GM19240 (cell line): ENCODE results near the gene PARVG.

Experiments used
- DNase-seq: peaks from one replicate; pipeline ENCODE4 v3.0.0; 2011; ENCODE audit warnings: low spot score; ENCODE audit not compliant: insufficient read length

PARVG gene

GRCh38 chr22:44242946-44243724 is 62.4 kb downstream of the PARVG start:
- no peak for DNase-seq

GRCh38 chr22:44243761-44244160 is 63.0 kb downstream of the PARVG start:
- DNase-seq, result no peak

DNA sequence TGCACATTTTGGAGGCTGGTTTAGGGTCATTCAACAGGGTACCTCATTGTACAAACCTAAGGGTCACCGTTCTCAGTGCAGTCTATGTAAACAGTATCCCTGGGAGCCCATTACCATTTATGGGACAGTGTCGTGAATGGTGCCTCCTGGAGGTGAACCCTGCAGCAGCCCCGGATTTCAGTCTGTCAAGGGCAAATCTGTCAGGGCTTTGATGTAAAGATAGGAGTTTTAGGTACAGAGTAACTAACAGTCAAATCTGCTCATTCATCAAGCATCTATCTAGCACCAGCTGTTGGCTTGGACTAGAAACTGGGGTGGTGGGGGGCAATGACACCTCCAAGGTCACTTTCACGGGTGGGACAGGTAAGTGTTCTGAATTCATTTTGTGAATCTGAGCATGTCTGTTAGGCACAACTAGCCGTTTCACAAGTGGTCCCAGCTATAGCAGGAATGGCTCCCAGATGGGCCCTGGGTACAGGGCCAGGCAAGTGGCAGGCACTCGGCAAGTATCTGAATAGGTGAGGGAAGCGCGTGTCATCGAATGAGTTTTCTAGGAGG is 63.6 kb downstream of the PARVG start:
- DNase-seq, result no peak

DNA sequence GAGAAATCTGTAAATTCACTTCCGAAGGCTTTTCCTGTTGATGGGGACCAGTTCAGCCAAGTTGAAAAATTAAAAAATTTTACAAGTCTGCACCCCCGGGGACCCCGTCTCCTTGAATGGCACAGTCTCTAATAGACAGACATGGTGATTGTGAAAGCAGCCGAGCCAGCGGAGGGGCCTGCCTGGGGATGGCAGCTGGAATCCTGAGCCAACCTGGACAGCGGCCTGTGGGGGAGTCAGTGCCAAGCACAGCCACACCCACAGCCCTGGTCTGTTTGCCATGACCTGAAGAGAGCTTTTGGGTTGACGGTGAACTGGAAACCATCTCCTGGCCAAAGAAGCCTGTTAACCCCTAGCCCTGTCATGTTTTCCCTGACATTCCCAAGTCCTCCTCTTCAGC is 64.7 kb downstream of the PARVG start:
- DNase-seq, result no peak

DNA sequence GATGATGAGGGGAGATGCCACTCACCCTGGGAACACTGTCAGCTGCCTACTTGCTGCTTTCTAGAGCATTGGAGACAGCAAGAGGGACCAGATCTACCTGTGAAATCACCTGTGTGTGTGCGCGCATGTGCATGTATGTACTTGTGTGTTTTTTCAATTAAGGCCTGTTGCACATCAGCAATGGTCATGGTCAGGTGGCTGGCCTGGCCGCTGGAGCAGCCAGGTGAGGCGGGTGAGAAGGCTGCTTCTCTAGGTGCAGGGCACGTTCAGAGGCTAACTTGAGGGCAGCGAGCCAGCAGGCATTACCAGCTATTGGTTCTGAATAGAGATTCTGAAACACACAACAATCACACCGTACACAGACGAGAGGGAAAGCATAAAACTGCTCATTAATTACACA is 65.1 kb downstream of the PARVG start:
- no peak for DNase-seq

DNA sequence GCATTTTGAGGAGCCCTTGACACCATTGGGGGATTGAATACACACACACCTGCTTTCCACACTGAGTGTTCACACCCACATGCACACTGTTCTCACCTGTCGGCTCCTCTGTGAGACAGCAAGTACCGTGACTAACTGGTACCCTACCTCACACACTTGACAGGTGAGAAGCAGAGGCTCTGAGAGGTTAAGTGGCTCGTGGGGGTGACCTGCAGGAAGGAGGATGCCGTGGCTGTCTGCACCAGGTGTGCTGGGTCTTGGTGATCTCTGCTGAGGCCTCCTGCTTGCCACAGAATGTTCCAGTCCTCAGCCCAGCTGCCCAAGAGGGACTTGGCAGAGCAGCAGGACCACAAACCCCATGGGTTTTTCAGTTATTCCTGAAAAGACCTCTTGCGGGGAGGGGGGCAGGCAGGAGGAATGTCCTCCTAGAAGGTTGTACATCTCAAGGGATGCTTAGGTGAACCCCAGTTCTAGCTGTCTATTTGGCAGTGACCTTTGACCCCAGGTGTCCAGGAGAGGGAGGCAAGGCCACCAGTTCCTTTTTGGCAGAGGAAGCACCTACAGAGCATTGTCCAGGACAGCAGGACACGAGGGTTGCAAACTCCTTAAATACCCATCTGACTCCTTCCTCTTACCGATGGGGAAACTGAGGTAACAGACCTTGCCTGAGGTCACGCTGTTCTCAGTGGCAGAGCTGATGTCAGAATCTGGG is 66.0 kb downstream of the PARVG start:
- no peak for DNase-seq

DNA sequence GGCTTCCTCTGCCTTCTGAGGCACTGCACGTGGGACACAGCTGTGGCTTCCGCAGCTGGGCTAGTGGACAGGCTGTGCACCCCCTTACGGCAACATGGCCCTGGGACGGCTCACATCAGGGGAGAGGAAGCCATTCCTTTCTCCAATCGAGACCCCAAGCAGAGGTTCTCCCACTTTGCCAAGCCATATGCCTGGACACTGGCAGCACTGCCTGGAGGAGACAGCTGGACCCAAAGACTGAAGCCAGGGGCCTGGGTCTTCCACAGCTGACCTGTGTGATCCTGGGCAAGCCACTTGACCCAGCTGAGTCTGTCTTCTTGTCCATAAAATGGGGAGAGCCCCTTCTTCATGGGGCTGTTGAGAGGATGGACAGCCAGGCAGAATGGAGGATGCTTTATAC is 66.6 kb downstream of the PARVG start:
- no peak for DNase-seq

- no peak for DNase-seq
These were observed 67.5 kb downstream of the PARVG start for GRCh38 chr22:44247923-44248892.

DNA sequence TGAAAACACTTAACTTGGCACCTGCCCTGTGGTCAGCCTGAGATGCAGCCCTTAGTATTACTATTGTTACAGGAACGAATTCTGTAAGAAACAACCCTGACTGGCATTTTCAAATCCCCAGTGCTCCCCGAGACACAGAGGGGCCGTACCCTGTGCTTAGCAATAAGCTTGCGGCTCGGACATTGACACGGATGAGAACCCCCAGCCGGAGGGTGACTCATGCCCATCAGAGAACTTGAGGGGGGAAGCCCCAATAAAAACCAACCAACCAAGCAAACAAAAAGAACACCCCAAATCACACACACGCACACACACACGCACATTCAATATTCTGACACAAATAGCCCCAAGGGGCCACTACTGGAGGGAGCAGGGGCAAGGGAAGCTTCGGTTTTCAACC is 68.2 kb downstream of the PARVG start:
- no peak for DNase-seq

DNA sequence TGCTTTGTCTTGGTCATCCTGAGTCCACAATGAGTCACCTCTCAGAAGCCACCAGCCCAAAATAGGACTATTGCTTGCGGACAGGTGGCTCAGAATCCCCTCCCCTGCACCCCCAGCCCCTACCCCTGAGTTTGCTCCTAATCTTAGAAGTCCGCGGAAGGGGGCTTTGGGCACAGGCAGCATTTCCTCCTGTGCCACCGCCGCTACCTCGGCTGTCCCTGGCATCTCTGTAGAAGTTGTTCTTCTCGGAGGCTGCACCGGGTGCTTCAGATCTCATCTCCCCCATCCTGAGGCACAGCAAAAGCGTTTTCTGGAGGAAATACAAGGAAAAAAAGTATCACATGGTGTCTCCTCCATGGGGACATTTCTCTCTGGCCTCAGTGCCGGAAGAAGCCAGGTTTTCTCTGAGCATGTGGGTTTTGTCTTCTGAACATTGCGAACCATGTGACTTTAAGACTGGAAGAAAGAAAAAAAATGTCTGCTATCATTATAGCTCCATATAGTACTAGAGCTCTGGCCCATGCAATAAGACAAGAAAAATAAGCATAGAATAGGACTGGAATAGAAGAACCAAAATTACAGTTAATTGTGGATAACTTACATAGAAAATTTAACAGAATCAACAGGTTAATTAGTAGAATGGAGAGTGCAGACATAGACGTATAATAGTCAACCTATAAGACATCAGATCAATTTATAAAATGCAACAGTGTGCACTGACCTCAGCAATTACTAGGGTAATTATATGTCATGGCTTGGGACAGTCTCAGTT is 68.8 kb downstream of the PARVG start:
- DNase-seq, result no peak

DNA sequence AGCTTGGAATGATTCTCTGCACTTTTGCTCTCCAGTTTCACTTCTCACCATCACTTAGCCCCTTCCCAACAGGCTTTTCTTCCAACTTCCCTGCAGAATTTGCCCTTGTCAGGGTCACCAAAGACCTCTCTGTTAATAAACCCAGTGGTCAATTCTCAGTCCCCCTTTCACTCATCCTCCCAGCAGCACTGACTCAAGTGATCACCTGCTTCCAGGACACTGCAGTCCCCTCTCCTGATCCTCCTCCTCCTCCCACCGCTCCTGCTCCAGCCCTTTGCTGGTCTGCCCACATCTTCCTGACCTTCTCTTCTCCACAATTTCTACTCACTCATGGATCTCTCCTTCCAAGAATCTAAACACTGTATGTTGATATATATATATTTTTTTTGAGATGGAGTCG is 74.1 kb downstream of the PARVG start:
- DNase-seq, result no peak

GRCh38 chr22:44256085-44256484 is 75.4 kb downstream of the PARVG start:
- no peak for DNase-seq

- no peak for DNase-seq
These were observed 76.1 kb downstream of the PARVG start for GRCh38 chr22:44256556-44257485.
